SK-N-SH (cell line): ENCODE measurements around the gene ALOX15. TPM values are rescaled to one million over a fixed set of nuclear protein-coding genes. Genes with fewer than 3 reads are reported as not detected.
"Not testable (repeated sequence)": the region's sequence is repeated elsewhere in the genome, so short reads cannot be mapped to it uniquely, and the experiment has no call there.

Experiments
- CTCF ChIA-PET: fragments of 300-600, 350-600 bp; formaldehyde crosslinking; extraction: SDS; loops from one replicate; lab custom pipeline; 2021; lab: Yijun Ruan, JAX
- POLR2A ChIA-PET: fragments of 350-600 bp; sonication (Branson Sonifier 250); formaldehyde crosslinking; extraction: SDS; loops from one replicate; lab custom pipeline; 2020; ENCODE audit warnings: antibody characterized with exemption, inconsistent platforms; lab: Yijun Ruan, JAX
- DNase-seq: peaks from one replicate; pipeline ENCODE4 v3.0.0; 2012
- H2AFZ ChIP-seq: fragments of 200-600 bp; sonication (generic); 2 replicates; pipeline ENCODE4 v1.8.1; 2016; ENCODE audit warnings: antibody characterized with exemption, mild to moderate bottlenecking, low read depth
- H3F3A ChIP-seq: fragments of 200-600 bp; sonication (generic); replicated peaks from 2 replicates; pipeline ENCODE3; 2016; ENCODE audit warnings: antibody characterized with exemption, mild to moderate bottlenecking; ENCODE audit not compliant: insufficient read depth
- H3K27ac ChIP-seq, 2 experiments: fragments of 200-500 bp in 1 of 2; fragments of 200-600 bp in 1 of 2; sonication (Bioruptor generic) in 1 of 2; sonication (generic), shearing (Covaris generic) in 1 of 2; 2 replicates each; pipeline versions ENCODE4 v1.5.1 to v1.6.1; 2014 to 2016; ENCODE audit warnings: low read depth in 2 of 2, inconsistent platforms in 1 of 2, low read length in 1 of 2, mild to moderate bottlenecking in 1 of 2, mixed read lengths in 1 of 2
- H3K27me3 ChIP-seq: fragments of 200-600 bp; sonication (generic), shearing (Covaris generic); 2 replicates; pipeline ENCODE4 v1.6.1; 2016; ENCODE audit warnings: mixed run types; ENCODE audit not compliant: insufficient read depth
- H3K36me3 ChIP-seq, 2 experiments: fragments of 200-500 bp in 1 of 2; fragments of 200-600 bp in 1 of 2; sonication (Bioruptor generic) in 1 of 2; sonication (generic) in 1 of 2; replicated peaks in 1 of 2; 2 replicates each; pipeline versions ENCODE3 to v1.5.1; 2014 to 2016; ENCODE audit warnings: low read length in 1 of 2, mild to moderate bottlenecking in 1 of 2; ENCODE audit not compliant: insufficient read depth in 2 of 2, control insufficient read depth in 1 of 2
- H3K4me1 ChIP-seq, 2 experiments: fragments of 200-500 bp in 1 of 2; fragments of 200-600 bp in 1 of 2; sonication (Bioruptor generic) in 1 of 2; sonication (generic), shearing (Covaris generic) in 1 of 2; 2 replicates each; pipeline versions ENCODE4 v1.5.1 to v1.6.1; 2014 to 2016; ENCODE audit warnings: low read depth in 1 of 2, low read length in 1 of 2, mixed run types in 1 of 2; ENCODE audit not compliant: insufficient read depth in 2 of 2, control insufficient read depth in 1 of 2
- H3K4me2 ChIP-seq: fragments of 200-600 bp; sonication (generic), shearing (Covaris generic); 2 replicates; pipeline ENCODE4 v1.6.1; 2017; ENCODE audit warnings: mixed run types
- H3K4me3 ChIP-seq, 2 experiments: fragments of 200-500 bp in 1 of 2; fragments of 200-600 bp in 1 of 2; sonication (Bioruptor generic) in 1 of 2; sonication (generic), shearing (Covaris generic) in 1 of 2; 2 replicates each; pipeline versions ENCODE4 v1.5.1 to v1.8.1; 2014 to 2016; ENCODE audit warnings: low read depth in 2 of 2, inconsistent platforms in 1 of 2, low read length in 1 of 2, mild to moderate bottlenecking in 1 of 2, mixed read lengths in 1 of 2, moderate library complexity in 1 of 2
- H3K79me2 ChIP-seq: fragments of 200-600 bp; sonication (generic); 2 replicates; pipeline ENCODE4 v1.8.1; 2017; ENCODE audit warnings: mild to moderate bottlenecking; ENCODE audit not compliant: insufficient read depth
- H3K9ac ChIP-seq: fragments of 200-600 bp; sonication (generic); 2 replicates; pipeline ENCODE4 v1.6.1; 2017; ENCODE audit warnings: mixed run types
- H3K9me2 ChIP-seq: fragments of 200-600 bp; sonication (generic); 2 replicates; pipeline ENCODE4 v1.6.1; 2017; ENCODE audit warnings: mixed run types
- H3K9me3 ChIP-seq: fragments of 200-600 bp; sonication (generic); 2 replicates; pipeline ENCODE4 v1.6.1; 2017; ENCODE audit warnings: mixed run types, mild to moderate bottlenecking, moderate library complexity
- H4K20me1 ChIP-seq: fragments of 200-600 bp; sonication (generic); 2 replicates; pipeline ENCODE4 v1.6.1; 2017; ENCODE audit warnings: mild to moderate bottlenecking, mixed run types; ENCODE audit not compliant: insufficient read depth
- CHD2 ChIP-seq: fragments of 150-350 bp; IDR thresholded peaks from 2 replicates; pipeline ENCODE4 v1.6.1; 2018; ENCODE audit warnings: low read length; ENCODE audit not compliant: partially characterized antibody
- ELF1 ChIP-seq: IDR thresholded peaks from 2 replicates; pipeline ENCODE4 v1.4.0; 2012
- EP300 ChIP-seq, 2 experiments: IDR thresholded peaks; 2 replicates each; pipeline versions ENCODE4 v1.4.0 to v1.6.1; 2012; ENCODE audit warnings: borderline replicate concordance in 1 of 2, low read depth in 1 of 2, low read length in 1 of 2
- EZH2phosphoT487 ChIP-seq: fragments of 200-600 bp; sonication (generic); IDR thresholded peaks from 2 replicates; pipeline ENCODE4 v1.6.1; 2017; ENCODE audit warnings: low read depth, mixed run types, mild to moderate bottlenecking, antibody characterized with exemption, moderate library complexity, borderline replicate concordance
- FOXM1 ChIP-seq: IDR thresholded peaks from 2 replicates; pipeline ENCODE4 v1.4.0; 2012; ENCODE audit warnings: low read depth, mild to moderate bottlenecking
- GABPA ChIP-seq: IDR thresholded peaks from 2 replicates; pipeline ENCODE4 v1.4.0; 2012; ENCODE audit warnings: low read depth, mild to moderate bottlenecking
- GATA2 ChIP-seq: sonication (generic); formaldehyde crosslinking; IDR thresholded peaks from 2 replicates; pipeline ENCODE4 v1.5.0; 2020; ENCODE audit warnings: mild to moderate bottlenecking, missing genetic modification reagents
- JUND ChIP-seq: IDR thresholded peaks from 2 replicates; pipeline ENCODE4 v1.4.0; 2012
- MEF2A ChIP-seq: IDR thresholded peaks from 2 replicates; pipeline ENCODE4 v1.4.0; 2012; ENCODE audit warnings: low read depth, borderline replicate concordance
- MXI1 ChIP-seq: IDR thresholded peaks from 2 replicates; pipeline ENCODE4 v1.6.1; 2012; ENCODE audit warnings: mild to moderate bottlenecking, low read depth, low read length, improper control_type of control experiment
- NFIC ChIP-seq: IDR thresholded peaks from 2 replicates; pipeline ENCODE4 v1.4.0; 2012; ENCODE audit warnings: borderline replicate concordance
- POLR2AphosphoS5 ChIP-seq: IDR thresholded peaks from 2 replicates; pipeline ENCODE4 v1.6.1; 2012; ENCODE audit warnings: low read depth, low read length
- REST ChIP-seq: IDR thresholded peaks from 2 replicates; pipeline ENCODE4 v1.6.1; 2012; ENCODE audit warnings: mild to moderate bottlenecking, low read depth, low read length, moderate library complexity
- RXRA ChIP-seq: IDR thresholded peaks from 2 replicates; pipeline ENCODE4 v1.4.0; 2012; ENCODE audit warnings: low read depth, mild to moderate bottlenecking, borderline replicate concordance
- TAF1 ChIP-seq: IDR thresholded peaks from 2 replicates; pipeline ENCODE4 v1.6.1; 2012; ENCODE audit warnings: low read depth, mild to moderate bottlenecking, low read length, moderate library complexity, borderline replicate concordance
- USF2 ChIP-seq: fragments of 150-350 bp; IDR thresholded peaks from 2 replicates; pipeline ENCODE4 v1.6.1; 2017; ENCODE audit warnings: antibody characterized with exemption, low read length, low read depth, borderline replicate concordance
- WGBS: methylation state at CpG from one replicate; pipeline ENCODE4 v1.1.6; 2017; ENCODE audit warnings: low lambda C conversion rate; 5-methylcytosine and 5-hydroxymethylcytosine counted together
- polyA plus RNA-seq, 3 experiments: library from polyadenylated mRNA; depleted of rRNA; stranded (reverse); fragments of >200 nt; gene quantifications; 2 replicates each; pipeline ENCODE4 v1.2.3, GENCODE V29; 2012

Gene ALOX15
- polyA plus RNA-seq, 1 of the 3 experiments (the other 2 are of a cell fraction) = not detected

GRCh38 chr17:4597975-4598374 is 43.5 kb downstream of the ALOX15 start:
- 71% methylated on average over 13 of the region's 13 CpGs for WGBS

GRCh38 chr17:4596636-4597380 is 44.7 kb downstream of the ALOX15 start:
- H3K4me3 ChIP-seq = no peak overlapping the region
- H3K4me2 ChIP-seq = no peak overlapping the region
- POLR2A ChIA-PET = no interaction called here
- H3K27me3 ChIP-seq = peaks cover 11% of the 10 kb centered on the region
- no peaks in the 10 kb centered on the region for H3K9me2 ChIP-seq
- CTCF ChIA-PET = interaction anchor here (0.7 to 6.1 kb wide), 8 partner anchors 13 to 312 kb away, joined by 3 to 39 read pairs (median 6); no protein-coding TSS in a partner anchor
- no peak for TF ChIP-seq NFIC
- TF ChIP-seq CHD2 = no peak
- TF ChIP-seq GATA2 (CRISPR knock-in tag) = no peak
- no peak for TF ChIP-seq ELF1
- TF ChIP-seq USF2 = no peak
- no peak for TF ChIP-seq REST
- no peak for TF ChIP-seq FOXM1
- no peak for TF ChIP-seq MEF2A
- no peak for TF ChIP-seq JUND
- TF ChIP-seq MXI1 = no peak
- no peak for TF ChIP-seq POLR2AphosphoS5
- no peaks in the 10 kb centered on the region for H3F3A ChIP-seq
- no peak overlapping the region for H3K27ac ChIP-seq
- H2AFZ ChIP-seq = no peak overlapping the region
- H3K4me1 ChIP-seq = peaks cover 0 to 12% of the 10 kb centered on the region in 2 experiments; a peak in 1 of 4 replicates
- DNase-seq = no peak
- H3K9me3 ChIP-seq = no peaks in the 10 kb centered on the region
- WGBS = 77% methylated on average over 18 of the region's 36 CpGs
- H4K20me1 ChIP-seq = no peaks in the 10 kb centered on the region
- H3K79me2 ChIP-seq = no peaks in the 10 kb centered on the region
- H3K9ac ChIP-seq = no peak overlapping the region
- no peaks in the 10 kb centered on the region for H3K36me3 ChIP-seq

More at GRCh38 chr17:4597975-4598374, 43.5 kb downstream of the ALOX15 start:
- no peaks in the 10 kb centered on the region for H4K20me1 ChIP-seq
- H3K27ac ChIP-seq = no peak overlapping the region
- H3K27me3 ChIP-seq = peaks cover 8% of the 10 kb centered on the region; the same call in 1 of the 2 replicates
- H3K4me1 ChIP-seq = peaks cover 0 to 11% of the 10 kb centered on the region in 2 experiments; a peak in 1 of 4 replicates
- ChIA-PET POLR2A (no interaction called here), CTCF (interaction anchor here (0.8 to 6.1 kb wide), 6 partner anchors 10 to 33 kb away, joined by 3 to 39 read pairs (median 10); no protein-coding TSS in a partner anchor)
- no peak overlapping the region for H3K4me2 ChIP-seq
- no peaks in the 10 kb centered on the region for H3F3A ChIP-seq
- H3K79me2 ChIP-seq = no peaks in the 10 kb centered on the region
- H3K36me3 ChIP-seq = no peaks in the 10 kb centered on the region
- H2AFZ ChIP-seq = no peak overlapping the region
- no peak overlapping the region for H3K4me3 ChIP-seq
- no peak overlapping the region for H3K9ac ChIP-seq
- DNase-seq = peak; percentile 25
- no peaks in the 10 kb centered on the region for H3K9me3 ChIP-seq
- H3K9me2 ChIP-seq = no peaks in the 10 kb centered on the region
- TF ChIP-seq EZH2phosphoT487 (no peak), EP300 (IDR thresholded peaks at IDR 0.05; ENCODE audit: borderline replicate concordance in 1 of 2, low read depth in 1 of 2, low read length in 1 of 2) (no peak), MXI1 (no peak), GABPA (no peak), TAF1 (no peak), FOXM1 (no peak), RXRA (no peak)

GRCh38 chr17:4595685-4596342 is 45.7 kb downstream of the ALOX15 start:
- H2AFZ ChIP-seq, H3K79me2 ChIP-seq, DNase-seq, H3K27ac ChIP-seq, H3F3A ChIP-seq, H4K20me1 ChIP-seq, H3K4me2 ChIP-seq, H3K9me3 ChIP-seq, H3K9me2 ChIP-seq, H3K9ac ChIP-seq, POLR2A ChIA-PET, H3K4me3 ChIP-seq, H3K36me3 ChIP-seq: not testable (repeated sequence)
- Histone ChIP-seq H3K27me3 (peaks cover 21% of the 10 kb centered on the region), H3K4me1 (peaks cover 0 to 19% of the 10 kb centered on the region in 2 experiments; a peak in 1 of 4 replicates)
- WGBS = 87% methylated on average over 13 of the region's 23 CpGs
- CTCF ChIA-PET = interaction anchor here (0.9 to 6.1 kb wide), 6 partner anchors 9 to 96 kb away, joined by 3 to 39 read pairs (median 4); no protein-coding TSS in a partner anchor
